Measurements from ENCODE around the gene GPN1. TPM values are rescaled to one million over a fixed set of nuclear protein-coding genes. Genes with fewer than 3 reads are reported as not detected.

Gene GPN1
- total RNA-seq, 1 experiment from 2014 or later: 61.1 TPM

GRCh38 chr2:27582695-27583389 is 46.0 kb upstream of the GPN1 start, which contains the start of gene ZNF512:
Gene ZNF512, plus strand, starts transcription at chr2:27583042. Its CDS starts 71 bp downstream, at chr2:27583113.
- Histone ChIP-seq H3K27me3 (replicated peaks; ENCODE audit: insufficient read depth, low read depth, low read length, poor library complexity) (no peaks in the 10 kb centered on the region), H3K9me3 (ENCODE audit: low read depth, low read length, poor library complexity, severe bottlenecking) (no peaks in the 10 kb centered on the region), H3K4me3 (ENCODE audit: low read depth, low read length, poor library complexity, severe bottlenecking) (peak within 1 kb of the TSS; percentile 77), H3K36me3 (ENCODE audit: insufficient read depth, low read length, poor library complexity, severe bottlenecking) (no peaks in the 10 kb centered on the region), H3K4me1 (ENCODE audit: insufficient read depth, low read length, poor library complexity, severe bottlenecking) (peaks cover 8% of the 10 kb centered on the region), H3K27ac (ENCODE audit: low read depth, low read length, poor library complexity, severe bottlenecking) (peak within 1 kb of the TSS; percentile 72)
- POLR2A ChIA-PET (ENCODE audit: low non-redundant PET): interaction anchor here (0.6 kb wide), 2 partner anchors 20 to 1562 kb away, joined by 5 read pairs; no protein-coding TSS in a partner anchor
- CTCF ChIA-PET: no interaction called here
- peak; percentile 98 for DNase-seq (ENCODE audit: low spot score)
- no TSS peak for BruUV-seq (replicated peaks)
- intact Hi-C loops (cut with micrococcal nuclease; ENCODE audit: unreplicated experiment): no loop called here
- TF ChIP-seq EZH2 (IDR thresholded peaks at IDR 0.05; ENCODE audit: borderline replicate concordance, low read depth, low read length, poor library complexity, severe bottlenecking) (no peak), CTCF (conservative IDR thresholded peaks at IDR 0.05; ENCODE audit: low read depth, low read length) (no peak)

- TF ChIP-seq EZH2 (IDR thresholded peaks at IDR 0.05; ENCODE audit: borderline replicate concordance, low read depth, low read length, poor library complexity, severe bottlenecking) (no peak), CTCF (conservative IDR thresholded peaks at IDR 0.05; ENCODE audit: low read depth, low read length) (no peak)
- peak overlapping the region; percentile 72 for H3K27ac ChIP-seq (ENCODE audit: low read depth, low read length, poor library complexity, severe bottlenecking)
- no peaks in the 10 kb centered on the region for H3K9me3 ChIP-seq (ENCODE audit: low read depth, low read length, poor library complexity, severe bottlenecking)
- BruUV-seq (replicated peaks): TSS peak; percentile 63
- H3K27me3 ChIP-seq (replicated peaks; ENCODE audit: insufficient read depth, low read depth, low read length, poor library complexity): no peaks in the 10 kb centered on the region
- POLR2A ChIA-PET (ENCODE audit: low non-redundant PET): no interaction called here
- H3K36me3 ChIP-seq (ENCODE audit: insufficient read depth, low read length, poor library complexity, severe bottlenecking): no peaks in the 10 kb centered on the region
- intact Hi-C loops (cut with micrococcal nuclease; ENCODE audit: unreplicated experiment): no loop called here
- H3K4me3 ChIP-seq (ENCODE audit: low read depth, low read length, poor library complexity, severe bottlenecking): peak overlapping the region; percentile 77
- CTCF ChIA-PET: no interaction called here
- H3K4me1 ChIP-seq (ENCODE audit: insufficient read depth, low read length, poor library complexity, severe bottlenecking): peaks cover 8% of the 10 kb centered on the region
- no peak for DNase-seq (ENCODE audit: low spot score)
Observed at GRCh38 chr2:27583390-27583915, 45.4 kb upstream of the GPN1 start.

GRCh38 chr2:27584597-27584996 is 44.3 kb upstream of the GPN1 start:
- CTCF ChIA-PET: no interaction called here

More at GRCh38 chr2:27584597-27584996, 44.3 kb upstream of the GPN1 start:
- Histone ChIP-seq H3K27ac (ENCODE audit: low read depth, low read length, poor library complexity, severe bottlenecking) (no peak overlapping the region), H3K36me3 (ENCODE audit: insufficient read depth, low read length, poor library complexity, severe bottlenecking) (no peaks in the 10 kb centered on the region), H3K4me1 (ENCODE audit: insufficient read depth, low read length, poor library complexity, severe bottlenecking) (peaks cover 8% of the 10 kb centered on the region), H3K4me3 (ENCODE audit: low read depth, low read length, poor library complexity, severe bottlenecking) (peak overlapping the region; percentile 77), H3K9me3 (ENCODE audit: low read depth, low read length, poor library complexity, severe bottlenecking) (peaks cover 6% of the 10 kb centered on the region), H3K27me3 (replicated peaks; ENCODE audit: insufficient read depth, low read depth, low read length, poor library complexity) (no peaks in the 10 kb centered on the region)
- POLR2A ChIA-PET (ENCODE audit: low non-redundant PET): no interaction called here
- BruUV-seq (replicated peaks): no TSS peak
- intact Hi-C loops (cut with micrococcal nuclease; ENCODE audit: unreplicated experiment): no loop called here
- TF ChIP-seq CTCF (conservative IDR thresholded peaks at IDR 0.05; ENCODE audit: low read depth, low read length) (no peak), EZH2 (IDR thresholded peaks at IDR 0.05; ENCODE audit: borderline replicate concordance, low read depth, low read length, poor library complexity, severe bottlenecking) (no peak)
- no peak for DNase-seq (ENCODE audit: low spot score)

Data from A673 (cell line).